Neural progenitor cell (in vitro differentiated cells): ENCODE data around the gene ZMYND8. TPM values are rescaled to one million over a fixed set of nuclear protein-coding genes. Genes with fewer than 3 reads are reported as not detected.

Source experiments
- DNase-seq: peaks from one replicate; pipeline ENCODE4 v3.0.0-alpha.2; 2016; ENCODE audit warnings: low spot score
- H2AFZ ChIP-seq: fragments of 200-600 bp; sonication (generic); replicated peaks from 2 replicates; pipeline ENCODE4 v1.6.1; 2016; ENCODE audit warnings: antibody characterized with exemption
- H3F3A ChIP-seq: fragments of 200-600 bp; sonication (generic); 2 replicates; pipeline ENCODE4 v1.6.1; 2016; ENCODE audit warnings: antibody characterized with exemption, low read depth
- H3K27ac ChIP-seq: fragments of 200-600 bp; sonication (generic); 2 replicates; pipeline ENCODE4 v1.5.1; 2016; ENCODE audit warnings: mild to moderate bottlenecking
- H3K27me3 ChIP-seq: fragments of 200-600 bp; sonication (generic); 2 replicates; pipeline ENCODE4 v1.6.1; 2016; ENCODE audit warnings: mild to moderate bottlenecking, moderate library complexity
- H3K36me3 ChIP-seq: fragments of 200-600 bp; sonication (generic); 2 replicates; pipeline ENCODE4 v1.5.1; 2016
- H3K4me1 ChIP-seq: fragments of 200-600 bp; sonication (generic); 2 replicates; pipeline ENCODE4 v1.6.1; 2016; ENCODE audit warnings: mixed run types
- H3K4me2 ChIP-seq: fragments of 200-600 bp; sonication (generic); 2 replicates; pipeline ENCODE4 v1.6.1; 2016
- H3K4me3 ChIP-seq: fragments of 200-600 bp; sonication (generic); 2 replicates; pipeline ENCODE4 v1.5.1; 2016
- H3K79me2 ChIP-seq: fragments of 200-600 bp; sonication (generic); 2 replicates; pipeline ENCODE4 v1.6.1; 2016; ENCODE audit warnings: low read depth
- H3K9ac ChIP-seq: fragments of 200-600 bp; sonication (generic); 2 replicates; pipeline ENCODE4 v1.6.1; 2016
- H3K9me3 ChIP-seq: fragments of 200-600 bp; sonication (generic); 2 replicates; pipeline ENCODE4 v1.5.1; 2016; ENCODE audit warnings: low read depth
- H4K20me1 ChIP-seq: fragments of 200-600 bp; sonication (generic); 2 replicates; pipeline ENCODE4 v1.6.1; 2016; ENCODE audit warnings: low read depth
- H3K27ac Mint-ChIP-seq: 3 replicates; pipeline ENCODE4 v1.8.0; 2021; ENCODE audit warnings: mixed read lengths
- H3K27me3 Mint-ChIP-seq: 2 replicates; pipeline ENCODE4 v1.8.0; 2022; ENCODE audit warnings: low read depth, mild to moderate bottlenecking, inconsistent platforms, moderate library complexity, mixed read lengths; ENCODE audit not compliant: insufficient read depth
- H3K36me3 Mint-ChIP-seq: 3 replicates; pipeline ENCODE4 v1.8.0; 2021; ENCODE audit warnings: mixed read lengths
- H3K4me1 Mint-ChIP-seq: 3 replicates; pipeline ENCODE4 v1.8.0; 2021; ENCODE audit warnings: mixed read lengths
- H3K4me3 Mint-ChIP-seq: 3 replicates; pipeline ENCODE4 v1.8.0; 2021; ENCODE audit warnings: mild to moderate bottlenecking, moderate library complexity, mixed read lengths
- H3K9me3 Mint-ChIP-seq: 3 replicates; pipeline ENCODE4 v1.8.0; 2020; ENCODE audit warnings: mixed read lengths
- EZH2 ChIP-seq: fragments of 200-600 bp; sonication (generic); IDR thresholded peaks from 2 replicates; pipeline ENCODE4 v1.6.1; 2017; ENCODE audit warnings: antibody characterized with exemption, mild to moderate bottlenecking, moderate library complexity
- EZH2phosphoT487 ChIP-seq: fragments of 200-600 bp; sonication (generic); IDR thresholded peaks from 2 replicates; pipeline ENCODE4 v1.6.1; 2017; ENCODE audit warnings: antibody characterized with exemption
- total RNA-seq: library from RNA; depleted of rRNA; stranded (reverse); fragments of >200 nt; gene quantifications from 2 replicates; pipeline ENCODE4 v1.2.3, GENCODE V29; 2015; ENCODE audit warnings: low replicate concordance
- TF ChIP-seq, protein P1 (sequence below): fragments of 200-600 bp; sonication (generic); IDR thresholded peaks from 2 replicates; pipeline ENCODE4 v1.5.1; 2017; ENCODE audit warnings: antibody characterized with exemption, mild to moderate bottlenecking

The ZMYND8 gene
- total RNA-seq, 1 donor from 2014 or later = 59.4 TPM

GRCh38 chr20:47198254-47198671 lies 158.2 kb downstream of the ZMYND8 start:
- Histone ChIP-seq H3K9me3 (no peaks in the 10 kb centered on the region), H2AFZ (no peak overlapping the region), H3K27me3 (no peaks in the 10 kb centered on the region), H3K79me2 (no peaks in the 10 kb centered on the region), H3K27ac (no peak overlapping the region), H3K9ac (no peak overlapping the region), H3K36me3 (no peaks in the 10 kb centered on the region), H3K4me2 (no peak overlapping the region), H3K4me3 (no peak overlapping the region), H4K20me1 (no peaks in the 10 kb centered on the region), H3F3A (no peaks in the 10 kb centered on the region), H3K4me1 (no peaks in the 10 kb centered on the region)
- Mint-ChIP-seq H3K27me3 (peaks cover 3% of the 10 kb centered on the region), H3K36me3 (no peaks in the 10 kb centered on the region), H3K4me1 (peaks cover 7% of the 10 kb centered on the region), H3K9me3 (no peaks in the 10 kb centered on the region), H3K27ac (no peak overlapping the region), H3K4me3 (no peak overlapping the region)
- DNase-seq = no peak
- no peak for TF ChIP-seq EZH2phosphoT487
- TF ChIP-seq, protein P1, sequence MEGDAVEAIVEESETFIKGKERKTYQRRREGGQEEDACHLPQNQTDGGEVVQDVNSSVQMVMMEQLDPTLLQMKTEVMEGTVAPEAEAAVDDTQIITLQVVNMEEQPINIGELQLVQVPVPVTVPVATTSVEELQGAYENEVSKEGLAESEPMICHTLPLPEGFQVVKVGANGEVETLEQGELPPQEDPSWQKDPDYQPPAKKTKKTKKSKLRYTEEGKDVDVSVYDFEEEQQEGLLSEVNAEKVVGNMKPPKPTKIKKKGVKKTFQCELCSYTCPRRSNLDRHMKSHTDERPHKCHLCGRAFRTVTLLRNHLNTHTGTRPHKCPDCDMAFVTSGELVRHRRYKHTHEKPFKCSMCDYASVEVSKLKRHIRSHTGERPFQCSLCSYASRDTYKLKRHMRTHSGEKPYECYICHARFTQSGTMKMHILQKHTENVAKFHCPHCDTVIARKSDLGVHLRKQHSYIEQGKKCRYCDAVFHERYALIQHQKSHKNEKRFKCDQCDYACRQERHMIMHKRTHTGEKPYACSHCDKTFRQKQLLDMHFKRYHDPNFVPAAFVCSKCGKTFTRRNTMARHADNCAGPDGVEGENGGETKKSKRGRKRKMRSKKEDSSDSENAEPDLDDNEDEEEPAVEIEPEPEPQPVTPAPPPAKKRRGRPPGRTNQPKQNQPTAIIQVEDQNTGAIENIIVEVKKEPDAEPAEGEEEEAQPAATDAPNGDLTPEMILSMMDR = no peak
- no peak for TF ChIP-seq EZH2

DNA sequence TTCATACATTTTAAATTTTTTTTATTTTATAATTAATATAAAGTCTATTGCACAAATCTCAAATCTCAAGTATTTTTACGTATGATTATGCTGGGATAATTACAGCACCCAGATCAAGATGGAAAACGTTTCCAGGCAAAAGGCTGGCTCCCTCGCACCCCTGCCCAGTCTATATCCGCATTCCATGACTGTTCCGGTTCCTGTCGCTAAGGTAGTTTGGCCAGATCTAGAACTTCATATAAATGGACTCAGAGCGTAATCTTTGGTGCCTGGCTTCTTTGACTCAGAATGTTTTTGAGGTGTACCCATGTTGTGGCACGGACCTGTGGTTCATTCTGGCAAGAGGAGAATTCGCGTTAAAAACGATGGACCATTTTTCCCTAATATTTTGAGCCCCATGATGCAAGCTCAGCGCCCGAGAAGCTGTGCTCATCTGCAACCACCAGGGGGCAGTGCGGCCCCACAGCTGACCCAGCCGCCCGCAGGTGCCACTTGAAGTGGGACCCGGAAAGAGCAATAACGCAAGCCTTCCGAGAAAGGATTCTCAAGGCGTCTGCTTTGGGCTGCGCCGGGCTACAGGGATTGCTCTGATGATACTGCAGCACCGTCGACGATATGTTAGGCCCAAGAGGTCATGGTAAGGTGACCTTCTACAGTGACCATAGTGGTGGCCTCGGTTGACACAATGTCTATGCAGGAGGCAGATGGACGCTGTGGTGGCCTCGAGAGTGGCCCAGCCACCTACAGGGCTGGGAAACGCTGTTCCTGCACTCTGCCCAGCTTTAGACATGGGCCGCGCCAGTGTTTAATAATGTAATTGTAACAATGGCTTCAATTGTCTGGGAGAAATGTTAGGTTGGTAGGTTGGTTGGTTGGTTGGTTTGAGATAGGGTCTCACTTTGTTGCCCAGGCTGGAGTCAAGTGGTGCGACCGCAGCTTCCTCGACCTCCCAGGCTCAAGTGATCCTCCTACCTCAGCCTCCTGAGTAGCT lies 160.1 kb downstream of the ZMYND8 start:
- Histone ChIP-seq H3K4me3 (no peak overlapping the region), H3K36me3 (no peaks in the 10 kb centered on the region), H3K4me2 (no peak overlapping the region), H2AFZ (peak overlapping the region; percentile 55), H4K20me1 (no peaks in the 10 kb centered on the region), H3F3A (no peaks in the 10 kb centered on the region), H3K4me1 (no peaks in the 10 kb centered on the region), H3K9me3 (no peaks in the 10 kb centered on the region), H3K9ac (no peak overlapping the region), H3K79me2 (no peaks in the 10 kb centered on the region), H3K27ac (no peak overlapping the region), H3K27me3 (no peaks in the 10 kb centered on the region)
- no peak for TF ChIP-seq EZH2phosphoT487
- TF ChIP-seq, protein P1 = peak; percentile 99
- Mint-ChIP-seq H3K9me3 (no peaks in the 10 kb centered on the region), H3K36me3 (no peaks in the 10 kb centered on the region), H3K4me1 (peaks cover 4% of the 10 kb centered on the region), H3K4me3 (peak overlapping the region; percentile 64), H3K27ac (no peak overlapping the region), H3K27me3 (peaks cover 3% of the 10 kb centered on the region)
- peak; percentile 86 for DNase-seq

DNA sequence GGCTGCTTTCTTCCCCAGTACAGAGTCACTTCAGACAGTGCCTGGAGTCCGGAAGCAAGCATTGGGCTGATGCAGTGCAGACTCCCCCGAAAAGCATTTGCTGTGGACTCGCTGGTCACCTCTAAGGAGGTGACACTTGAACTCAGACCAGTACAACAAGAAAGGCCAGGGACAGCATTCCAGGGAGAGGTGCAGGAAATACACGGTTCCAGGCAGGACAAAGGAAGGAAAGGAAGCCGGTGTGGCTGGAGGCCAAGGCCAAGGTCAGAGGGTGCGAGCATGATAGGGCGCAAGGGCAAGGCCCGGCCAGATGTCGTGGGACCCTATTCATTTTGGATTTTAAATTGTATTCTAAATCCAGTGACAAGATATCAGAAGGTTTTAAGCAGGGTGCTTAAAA lies 160.9 kb downstream of the ZMYND8 start:
- Histone ChIP-seq H4K20me1 (no peaks in the 10 kb centered on the region), H3K4me2 (no peak overlapping the region), H3K36me3 (no peaks in the 10 kb centered on the region), H3K79me2 (no peaks in the 10 kb centered on the region), H3F3A (no peaks in the 10 kb centered on the region), H3K27ac (no peak overlapping the region), H3K9me3 (no peaks in the 10 kb centered on the region), H3K27me3 (no peaks in the 10 kb centered on the region), H3K9ac (no peak overlapping the region), H2AFZ (no peak overlapping the region), H3K4me3 (no peak overlapping the region), H3K4me1 (no peaks in the 10 kb centered on the region)
- no peak overlapping the region for H3K27ac Mint-ChIP-seq
- TF ChIP-seq, protein P1 = no peak
- TF ChIP-seq EZH2 = no peak
- TF ChIP-seq EZH2phosphoT487 = no peak
- DNase-seq = no peak
- H3K9me3 Mint-ChIP-seq = no peaks in the 10 kb centered on the region
- H3K4me3 Mint-ChIP-seq = no peak overlapping the region
- H3K27me3 Mint-ChIP-seq = peaks cover 3% of the 10 kb centered on the region
- H3K4me1 Mint-ChIP-seq = peaks cover 4% of the 10 kb centered on the region
- no peaks in the 10 kb centered on the region for H3K36me3 Mint-ChIP-seq
